NT2/D1 (cell line): ENCODE data around the gene RHEX.

Experiments
- SUZ12 ChIP-seq: IDR thresholded peaks from 2 replicates; pipeline ENCODE4 v1.6.1; 2011; ENCODE audit not compliant: insufficient read length, insufficient read depth; ENCODE audit errors: extremely low read depth
- YY1 ChIP-seq: IDR thresholded peaks from 2 replicates; pipeline ENCODE4 v1.6.1; 2011; ENCODE audit not compliant: insufficient read length, insufficient read depth

GRCh38 chr1:206039046-206039973, 13.7 kb upstream of the RHEX start:
- TF ChIP-seq YY1 (no peak), SUZ12 (no peak)
